ENCODE data around the gene HHATL. TPM values are rescaled to one million over a fixed set of nuclear protein-coding genes. Genes with fewer than 3 reads are reported as not detected.

The HHATL gene
- total RNA-seq, 1 experiment from 2014 or later, result not detected

GRCh38 chr3:42653303-42653559 lies 49.4 kb downstream of the HHATL start:
- no peak for TF ChIP-seq POLR2AphosphoS5 (IDR thresholded peaks at IDR 0.05; ENCODE audit: low read depth, low read length)
- TF ChIP-seq SIN3A (IDR thresholded peaks at IDR 0.05; ENCODE audit: borderline replicate concordance, insufficient read depth, low read depth, low read length), result no peak
- no peak for TF ChIP-seq CTCF (IDR thresholded peaks at IDR 0.05)
- no peak for TF ChIP-seq TCF7L2 (IDR thresholded peaks at IDR 0.05; ENCODE audit: low read depth, low read length)
- no peak for TF ChIP-seq REST (IDR thresholded peaks at IDR 0.05; ENCODE audit: insufficient read depth in 1 of 2, low read depth in 2 of 2, low read length in 1 of 2)
- no peak for DNase-seq (ENCODE audit: low read depth, low spot score)
- Histone ChIP-seq H3K4me3 (ENCODE audit: low read depth in 2 of 2, low read length in 2 of 2) (peak overlapping the region; percentile 43 to 49), H3K4me1 (ENCODE audit: control insufficient read depth, insufficient read depth, low read length) (peaks cover 16% of the 10 kb centered on the region), H3K9me3 (ENCODE audit: control insufficient read depth, insufficient read depth, low read depth, low read length) (no peaks in the 10 kb centered on the region), H3K27ac (ENCODE audit: low read length) (no peak overlapping the region), H3K36me3 (ENCODE audit: control insufficient read depth, insufficient read depth, low read length) (no peaks in the 10 kb centered on the region), H3K27me3 (ENCODE audit: control insufficient read depth, insufficient read depth, low read length) (no peaks in the 10 kb centered on the region)
- peak; percentile 17; the same call in 1 of the 2 replicates for ATAC-seq
- BruUV-seq (replicated peaks), result no TSS peak
- ChIA-PET POLR2A (no interaction called here), CTCF (no interaction called here)
- intact Hi-C loops (cut with micrococcal nuclease; ENCODE audit: unreplicated experiment), result loop anchor here (5.0 kb wide), 1 partner anchor 89 kb away; no protein-coding TSS in a partner anchor
- in situ Hi-C loops (cut with HindIII; ENCODE audit: low pct_unique_long_range_greater_than_20kb, low sequenced_read_pairs), result no loop called here

GRCh38 chr3:42652611-42653302 lies 49.8 kb downstream of the HHATL start:
- TF ChIP-seq POLR2AphosphoS5 (IDR thresholded peaks at IDR 0.05; ENCODE audit: low read depth, low read length) (no peak), TCF7L2 (IDR thresholded peaks at IDR 0.05; ENCODE audit: low read depth, low read length) (no peak), SIN3A (IDR thresholded peaks at IDR 0.05; ENCODE audit: borderline replicate concordance, insufficient read depth, low read depth, low read length) (no peak), REST (IDR thresholded peaks at IDR 0.05; ENCODE audit: insufficient read depth in 1 of 2, low read depth in 2 of 2, low read length in 1 of 2) (no peak), CTCF (IDR thresholded peaks at IDR 0.05) (no peak)
- DNase-seq (ENCODE audit: low read depth, low spot score) (no peak), ATAC-seq (peak; percentile 68)
- no peaks in the 10 kb centered on the region for H3K9me3 ChIP-seq (ENCODE audit: control insufficient read depth, insufficient read depth, low read depth, low read length)
- H3K4me3 ChIP-seq (ENCODE audit: low read depth in 2 of 2, low read length in 2 of 2), result peak overlapping the region; percentile 43 to 49; a peak in 3 of 4 replicates
- in situ Hi-C loops (cut with HindIII; ENCODE audit: low pct_unique_long_range_greater_than_20kb, low sequenced_read_pairs), result no loop called here
- intact Hi-C loops (cut with micrococcal nuclease; ENCODE audit: unreplicated experiment), result loop anchor here (5.0 kb wide), 1 partner anchor 90 kb away; no protein-coding TSS in a partner anchor
- H3K27ac ChIP-seq (ENCODE audit: low read length), result no peak overlapping the region
- no peaks in the 10 kb centered on the region; the same call in 1 of the 2 replicates for H3K36me3 ChIP-seq (ENCODE audit: control insufficient read depth, insufficient read depth, low read length)
- peaks cover 16% of the 10 kb centered on the region for H3K4me1 ChIP-seq (ENCODE audit: control insufficient read depth, insufficient read depth, low read length)
- ChIA-PET POLR2A (no interaction called here), CTCF (no interaction called here)
- no TSS peak for BruUV-seq (replicated peaks)
- no peaks in the 10 kb centered on the region for H3K27me3 ChIP-seq (ENCODE audit: control insufficient read depth, insufficient read depth, low read length)

Measured in Panc1 (cell line).